Measurements from ENCODE around the gene CFAP46. TPM values are rescaled to one million over a fixed set of nuclear protein-coding genes. Genes with fewer than 3 reads are reported as not detected.
A peak's percentile ranks its signal among the peaks of the same experiment; 100 is the strongest.

CFAP46 gene
- total RNA-seq, 2 experiments from 2014 or later: 0.34 TPM; not detected in 1

- Mint-ChIP-seq H3K4me3 (no peak overlapping the region), H3K27ac (no peak overlapping the region), H3K36me3 (ENCODE audit: low read depth) (peaks cover 3% of the 10 kb centered on the region), H3K9me3 (peaks cover 12% of the 10 kb centered on the region), H3K27me3 (peaks cover 4% of the 10 kb centered on the region), H3K4me1 (ENCODE audit: low read depth) (no peaks in the 10 kb centered on the region)
- no peak for ATAC-seq
- intact Hi-C loops (cut with micrococcal nuclease): no loop called here
- POLR2A ChIA-PET: no interaction called here
- TF ChIP-seq CTCF (IDR thresholded peaks at IDR 0.05): no peak
- DNase-seq: no peak
- CTCF ChIA-PET: no interaction called here
Measured at GRCh38 chr10:132839061-132839460, 103.3 kb downstream of the CFAP46 start.

- peaks cover 3% of the 10 kb centered on the region for H3K36me3 Mint-ChIP-seq (ENCODE audit: low read depth)
- peaks cover 12% of the 10 kb centered on the region for H3K9me3 Mint-ChIP-seq
- H3K4me3 Mint-ChIP-seq: no peak overlapping the region
- DNase-seq: no peak
- peaks cover 4% of the 10 kb centered on the region for H3K27me3 Mint-ChIP-seq
- ChIA-PET CTCF (interaction anchor here (1.0 kb wide), 1 partner anchor 10 kb away, joined by 4 read pairs; no protein-coding TSS in a partner anchor), POLR2A (interaction anchor here (0.6 kb wide), 1 partner anchor 19 kb away, joined by 3 read pairs; no protein-coding TSS in a partner anchor)
- ATAC-seq: no peak
- H3K4me1 Mint-ChIP-seq (ENCODE audit: low read depth): no peaks in the 10 kb centered on the region
- TF ChIP-seq CTCF (IDR thresholded peaks at IDR 0.05): no peak
- intact Hi-C loops (cut with micrococcal nuclease): no loop called here
- no peak overlapping the region for H3K27ac Mint-ChIP-seq
Measured at GRCh38 chr10:132838346-132838970, 103.9 kb downstream of the CFAP46 start.

- Mint-ChIP-seq H3K27ac (no peak overlapping the region), H3K27me3 (peaks cover 4% of the 10 kb centered on the region), H3K4me1 (ENCODE audit: low read depth) (no peaks in the 10 kb centered on the region), H3K36me3 (ENCODE audit: low read depth) (peaks cover 3% of the 10 kb centered on the region), H3K9me3 (peaks cover 10% of the 10 kb centered on the region), H3K4me3 (no peak overlapping the region)
- TF ChIP-seq CTCF (IDR thresholded peaks at IDR 0.05): no peak
- DNase-seq (no peak), ATAC-seq (no peak)
- CTCF ChIA-PET: interaction anchor here (1.0 kb wide), 1 partner anchor 11 kb away, joined by 4 read pairs; no protein-coding TSS in a partner anchor
- POLR2A ChIA-PET: interaction anchor here (0.6 kb wide), 1 partner anchor 18 kb away, joined by 3 read pairs; no protein-coding TSS in a partner anchor
- intact Hi-C loops (cut with micrococcal nuclease): no loop called here
Measured at GRCh38 chr10:132837905-132838304, 104.5 kb downstream of the CFAP46 start.

- peak; percentile 51 for DNase-seq
- CTCF ChIA-PET: no interaction called here
- intact Hi-C loops (cut with micrococcal nuclease): no loop called here
- H3K4me3 Mint-ChIP-seq: no peak overlapping the region
- H3K9me3 Mint-ChIP-seq: peaks cover 2% of the 10 kb centered on the region
- H3K27ac Mint-ChIP-seq: no peak overlapping the region
- POLR2A ChIA-PET: no interaction called here
- TF ChIP-seq CTCF (IDR thresholded peaks at IDR 0.05): peak; percentile 100
- peak; percentile 60 for ATAC-seq
- H3K4me1 Mint-ChIP-seq (ENCODE audit: low read depth): no peaks in the 10 kb centered on the region
- peaks cover 1% of the 10 kb centered on the region for H3K27me3 Mint-ChIP-seq
- H3K36me3 Mint-ChIP-seq (ENCODE audit: low read depth): no peaks in the 10 kb centered on the region
Measured at GRCh38 chr10:132836832-132837540, 105.4 kb downstream of the CFAP46 start.

- intact Hi-C loops (cut with micrococcal nuclease): no loop called here
- TF ChIP-seq CTCF (IDR thresholded peaks at IDR 0.05): no peak
- ATAC-seq: no peak
- Mint-ChIP-seq H3K27me3 (peaks cover 1% of the 10 kb centered on the region), H3K36me3 (ENCODE audit: low read depth) (no peaks in the 10 kb centered on the region), H3K9me3 (peaks cover 2% of the 10 kb centered on the region), H3K4me1 (ENCODE audit: low read depth) (no peaks in the 10 kb centered on the region), H3K27ac (no peak overlapping the region), H3K4me3 (no peak overlapping the region)
- ChIA-PET POLR2A (no interaction called here), CTCF (interaction anchor here (1.1 kb wide), 1 partner anchor 289 kb away, joined by 3 read pairs; no protein-coding TSS in a partner anchor)
- DNase-seq: no peak
Measured at GRCh38 chr10:132836248-132836831, 106.0 kb downstream of the CFAP46 start.

Measured in activated CD8-positive, alpha-beta T cell treated with anti-CD3 and anti-CD28 coated beads for 36 hours (primary cell).